ENCODE results near the gene ECE1. TPM values are rescaled to one million over a fixed set of nuclear protein-coding genes. Genes with fewer than 3 reads are reported as not detected.

The ECE1 gene
- total RNA-seq, 1 donor from 2014 or later: 217 TPM

DNA sequence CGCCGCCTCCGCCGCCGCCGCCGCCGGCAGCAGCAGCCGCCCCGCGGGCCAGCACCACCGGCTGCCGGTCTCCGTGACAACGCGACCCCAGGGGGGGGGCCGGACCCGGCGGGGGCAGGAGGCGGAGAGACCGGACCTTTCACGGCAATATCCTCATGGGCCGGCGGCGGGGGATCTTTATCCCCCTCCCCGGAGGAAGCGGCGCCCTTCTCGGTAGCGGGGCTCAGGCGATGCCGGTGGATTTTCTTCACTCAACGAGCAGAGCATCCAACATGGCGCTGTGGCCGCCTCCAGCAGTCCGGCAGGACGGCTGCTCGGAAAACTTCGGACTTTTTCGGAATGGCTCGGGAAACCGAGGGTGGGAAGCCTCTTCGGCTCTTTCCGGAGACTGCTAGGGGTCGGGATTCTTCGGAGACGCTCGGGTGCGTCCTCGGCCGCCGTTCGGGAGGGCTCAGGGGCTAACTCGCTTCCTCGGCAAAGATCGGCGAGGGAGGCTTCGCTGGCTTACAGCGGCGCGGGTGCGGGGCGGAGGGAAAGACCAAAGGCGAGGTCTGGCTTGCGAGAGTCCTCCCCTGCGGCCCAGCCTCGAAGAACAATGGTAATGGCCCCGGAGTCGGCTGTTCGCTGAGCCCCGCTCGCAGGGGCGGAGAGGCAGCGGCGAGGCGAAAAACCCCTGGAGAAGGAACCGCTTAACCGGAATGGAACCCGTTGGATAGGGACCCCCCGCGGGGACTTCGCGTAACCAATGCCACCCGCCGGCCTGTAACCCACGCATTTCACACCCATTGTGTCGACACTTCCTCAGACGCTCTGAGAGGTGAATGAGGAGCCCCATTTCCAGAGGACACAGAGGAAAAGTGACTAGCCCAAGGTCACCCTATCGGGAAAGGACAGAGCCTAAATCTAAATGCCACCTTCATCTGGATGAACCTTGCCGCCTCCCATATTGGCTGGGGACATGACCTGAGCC is 113.4 kb downstream of the ECE1 start, which contains the start of gene EIF4G3:
EIF4G3 (minus strand) TSS at position 312 of the 970 bp plus-strand sequence. CDS start 174,155 bp downstream, outside the sequence.
- peak within 1 kb of the TSS; percentile 88 for H3K4me3 Mint-ChIP-seq (ENCODE audit: low read depth)
- H3K9me3 Mint-ChIP-seq (ENCODE audit: low read depth): no peaks in the 10 kb centered on the region
- H3K4me1 Mint-ChIP-seq (ENCODE audit: low read depth): peaks cover 23% of the 10 kb centered on the region
- DNase-seq (ENCODE audit: low spot score, unreplicated experiment): peak; percentile 100
- H3K36me3 Mint-ChIP-seq (ENCODE audit: insufficient read depth): peaks cover 2% of the 10 kb centered on the region
- TF ChIP-seq, protein P1, sequence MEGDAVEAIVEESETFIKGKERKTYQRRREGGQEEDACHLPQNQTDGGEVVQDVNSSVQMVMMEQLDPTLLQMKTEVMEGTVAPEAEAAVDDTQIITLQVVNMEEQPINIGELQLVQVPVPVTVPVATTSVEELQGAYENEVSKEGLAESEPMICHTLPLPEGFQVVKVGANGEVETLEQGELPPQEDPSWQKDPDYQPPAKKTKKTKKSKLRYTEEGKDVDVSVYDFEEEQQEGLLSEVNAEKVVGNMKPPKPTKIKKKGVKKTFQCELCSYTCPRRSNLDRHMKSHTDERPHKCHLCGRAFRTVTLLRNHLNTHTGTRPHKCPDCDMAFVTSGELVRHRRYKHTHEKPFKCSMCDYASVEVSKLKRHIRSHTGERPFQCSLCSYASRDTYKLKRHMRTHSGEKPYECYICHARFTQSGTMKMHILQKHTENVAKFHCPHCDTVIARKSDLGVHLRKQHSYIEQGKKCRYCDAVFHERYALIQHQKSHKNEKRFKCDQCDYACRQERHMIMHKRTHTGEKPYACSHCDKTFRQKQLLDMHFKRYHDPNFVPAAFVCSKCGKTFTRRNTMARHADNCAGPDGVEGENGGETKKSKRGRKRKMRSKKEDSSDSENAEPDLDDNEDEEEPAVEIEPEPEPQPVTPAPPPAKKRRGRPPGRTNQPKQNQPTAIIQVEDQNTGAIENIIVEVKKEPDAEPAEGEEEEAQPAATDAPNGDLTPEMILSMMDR (IDR thresholded peaks at IDR 0.05; ENCODE audit: unreplicated experiment): no peak
- H3K27ac Mint-ChIP-seq: peak within 1 kb of the TSS; percentile 95
- H3K27me3 Mint-ChIP-seq: no peaks in the 10 kb centered on the region

- H3K36me3 Mint-ChIP-seq (ENCODE audit: insufficient read depth): peaks cover 4% of the 10 kb centered on the region
- peak; percentile 22 for DNase-seq (ENCODE audit: low spot score, unreplicated experiment)
- no peaks in the 10 kb centered on the region for H3K9me3 Mint-ChIP-seq (ENCODE audit: low read depth)
- peak overlapping the region; percentile 88 for H3K4me3 Mint-ChIP-seq (ENCODE audit: low read depth)
- peaks cover 28% of the 10 kb centered on the region for H3K4me1 Mint-ChIP-seq (ENCODE audit: low read depth)
- H3K27ac Mint-ChIP-seq: peak overlapping the region; percentile 68
- no peaks in the 10 kb centered on the region for H3K27me3 Mint-ChIP-seq
- TF ChIP-seq, protein P1 (IDR thresholded peaks at IDR 0.05; ENCODE audit: unreplicated experiment): no peak
These were observed 114.3 kb downstream of the ECE1 start for GRCh38 chr1:21175670-21176581.

GRCh38 chr1:21175324-21175669 is 115.0 kb downstream of the ECE1 start:
- no peaks in the 10 kb centered on the region for H3K27me3 Mint-ChIP-seq
- H3K4me1 Mint-ChIP-seq (ENCODE audit: low read depth): peaks cover 28% of the 10 kb centered on the region
- peak overlapping the region; percentile 68 for H3K27ac Mint-ChIP-seq
- peak overlapping the region; percentile 88 for H3K4me3 Mint-ChIP-seq (ENCODE audit: low read depth)
- H3K9me3 Mint-ChIP-seq (ENCODE audit: low read depth): no peaks in the 10 kb centered on the region
- peaks cover 6% of the 10 kb centered on the region for H3K36me3 Mint-ChIP-seq (ENCODE audit: insufficient read depth)
- no peak for DNase-seq (ENCODE audit: low spot score, unreplicated experiment)
- TF ChIP-seq, protein P1 (IDR thresholded peaks at IDR 0.05; ENCODE audit: unreplicated experiment): no peak

GRCh38 chr1:21174654-21175323 is 115.5 kb downstream of the ECE1 start:
- peaks cover 8% of the 10 kb centered on the region for H3K36me3 Mint-ChIP-seq (ENCODE audit: insufficient read depth)
- DNase-seq (ENCODE audit: low spot score, unreplicated experiment): no peak
- H3K4me3 Mint-ChIP-seq (ENCODE audit: low read depth): peak overlapping the region; percentile 88
- H3K9me3 Mint-ChIP-seq (ENCODE audit: low read depth): no peaks in the 10 kb centered on the region
- TF ChIP-seq, protein P1 (IDR thresholded peaks at IDR 0.05; ENCODE audit: unreplicated experiment): no peak
- H3K27ac Mint-ChIP-seq: peak overlapping the region; percentile 68
- peaks cover 28% of the 10 kb centered on the region for H3K4me1 Mint-ChIP-seq (ENCODE audit: low read depth)
- H3K27me3 Mint-ChIP-seq: no peaks in the 10 kb centered on the region

All from progenitor cell of endocrine pancreas (in vitro differentiated cells).